Lower lobe of right lung (tissue), 2 donors: ENCODE results near the gene CXXC5. TPM values are rescaled to one million over a fixed set of nuclear protein-coding genes. Genes with fewer than 3 reads are reported as not detected.

Experiments
- ATAC-seq, 2 donors: fragments of 200-7000 bp; cut with Tn5 transposase; one replicate each; pipeline ENCODE4 v1.9.1; 2020 to 2022; ENCODE audit warnings: mild to moderate bottlenecking in 2 of 2, moderate library complexity in 2 of 2
- DNase-seq: peaks from one replicate; pipeline ENCODE4 v3.0.0-alpha.2; 2020
- H3K27ac ChIP-seq: fragments of 200-600 bp; one replicate; pipeline ENCODE4 v1.8.0; 2022
- H3K27me3 ChIP-seq: fragments of 200-600 bp; one replicate; pipeline ENCODE4 v1.8.0; 2022; ENCODE audit warnings: low read depth
- H3K36me3 ChIP-seq: fragments of 200-600 bp; one replicate; pipeline ENCODE4 v1.8.0; 2022; ENCODE audit warnings: mild to moderate bottlenecking
- H3K4me1 ChIP-seq: fragments of 200-600 bp; one replicate; pipeline ENCODE4 v1.8.0; 2022
- H3K4me3 ChIP-seq: fragments of 200-600 bp; one replicate; pipeline ENCODE4 v1.8.0; 2022; ENCODE audit warnings: mild to moderate bottlenecking
- H3K9me3 ChIP-seq: fragments of 200-600 bp; one replicate; pipeline ENCODE4 v1.8.0; 2022
- CTCF ChIP-seq: fragments of 200-600 bp; IDR thresholded peaks from one replicate; pipeline ENCODE4 v1.8.0; 2022; ENCODE audit warnings: antibody characterized with exemption, mild to moderate bottlenecking
- intact Hi-C: fragments of 100-400 bp; cut with DNase I; formaldehyde crosslinking; loops from one replicate; pipeline ENCODE4 v1.11.0; 2022
- total RNA-seq: library from RNA; stranded (reverse); fragmentation: NEBNext Ultra II Directional; extraction: Animal tissue kit (Norgen Biotek cat#: 25700); gene quantifications from one replicate; pipeline ENCODE4 v1.2.1, GENCODE V29; 2021
- donor health status: DM: no; HTN: yes; CAD: no; lungs with severe emphysema.

The CXXC5 gene
- total RNA-seq, 1 donor from 2014 or later, result 27.3 TPM

GRCh38 chr5:139700711-139701055 lies 52.5 kb downstream of the CXXC5 start:
- intact Hi-C loops, result no loop called here
- H3K36me3 ChIP-seq, result no peaks in the 10 kb centered on the region
- no peak for TF ChIP-seq CTCF
- no peak overlapping the region for H3K27ac ChIP-seq
- H3K4me1 ChIP-seq, result peaks cover 32% of the 10 kb centered on the region
- ATAC-seq (no peak), DNase-seq (no peak)
- H3K9me3 ChIP-seq, result no peaks in the 10 kb centered on the region
- H3K27me3 ChIP-seq, result no peaks in the 10 kb centered on the region
- no peak overlapping the region for H3K4me3 ChIP-seq

GRCh38 chr5:139701056-139701741 lies 53.0 kb downstream of the CXXC5 start:
- H3K36me3 ChIP-seq, result no peaks in the 10 kb centered on the region
- H3K4me3 ChIP-seq, result no peak overlapping the region
- TF ChIP-seq CTCF, result no peak
- no peak for DNase-seq
- H3K4me1 ChIP-seq, result peaks cover 32% of the 10 kb centered on the region
- intact Hi-C loops, result no loop called here
- no peak for ATAC-seq
- no peak overlapping the region for H3K27ac ChIP-seq
- H3K27me3 ChIP-seq, result no peaks in the 10 kb centered on the region
- H3K9me3 ChIP-seq, result no peaks in the 10 kb centered on the region

GRCh38 chr5:139702548-139702947 lies 54.4 kb downstream of the CXXC5 start:
- Histone ChIP-seq H3K9me3 (no peaks in the 10 kb centered on the region), H3K27ac (no peak overlapping the region), H3K4me3 (no peak overlapping the region), H3K36me3 (no peaks in the 10 kb centered on the region), H3K27me3 (no peaks in the 10 kb centered on the region), H3K4me1 (peaks cover 20% of the 10 kb centered on the region)
- TF ChIP-seq CTCF, result no peak
- ATAC-seq (no peak), DNase-seq (no peak)
- intact Hi-C loops, result no loop called here

- TF ChIP-seq CTCF, result no peak
These were observed 56.6 kb downstream of the CXXC5 start for GRCh38 chr5:139704748-139705147.

GRCh38 chr5:139705191-139705590 lies 57.0 kb downstream of the CXXC5 start:
- no peak for DNase-seq
- no peaks in the 10 kb centered on the region for H3K9me3 ChIP-seq
- H3K4me3 ChIP-seq, result no peak overlapping the region
- no peak for ATAC-seq
- no peak overlapping the region for H3K27ac ChIP-seq
- peaks cover 18% of the 10 kb centered on the region for H3K4me1 ChIP-seq
- peaks cover 10% of the 10 kb centered on the region for H3K27me3 ChIP-seq
- H3K36me3 ChIP-seq, result no peaks in the 10 kb centered on the region
- intact Hi-C loops, result no loop called here
- no peak for TF ChIP-seq CTCF

More at GRCh38 chr5:139704748-139705147, 56.6 kb downstream of the CXXC5 start:
- Histone ChIP-seq H3K9me3 (no peaks in the 10 kb centered on the region), H3K36me3 (no peaks in the 10 kb centered on the region), H3K27me3 (peaks cover 5% of the 10 kb centered on the region), H3K4me3 (no peak overlapping the region), H3K4me1 (peaks cover 13% of the 10 kb centered on the region), H3K27ac (no peak overlapping the region)
- DNase-seq, result no peak
- no peak for ATAC-seq
- intact Hi-C loops, result no loop called here
